Transverse colon (tissue), 4 donors: ENCODE data around the gene BACH2.

ENCODE experiments used
- POLR2A ChIP-seq: fragments of 450-650 bp; IDR thresholded peaks from one replicate; pipeline ENCODE4 v1.6.1; 2016; ENCODE audit warnings: antibody characterized with exemption, mild to moderate bottlenecking, moderate library complexity
- POLR2AphosphoS5 ChIP-seq, 3 donors: sonication (generic); formaldehyde crosslinking; IDR thresholded peaks; one replicate each; pipeline ENCODE4 v1.6.1; 2016; ENCODE audit warnings: antibody characterized with exemption in 3 of 3
- TF ChIP-seq, protein P1 (sequence below), 5 experiments: fragments of 200-600 bp in 3 of 5; fragments of 450-650 bp in 2 of 5; sonication (generic) in 3 of 5; IDR thresholded peaks; 1 replicate in 2 of 5; 2 replicates in 3 of 5; pipeline ENCODE4 v1.5.1; 2016 to 2017; ENCODE audit warnings: antibody characterized with exemption in 5 of 5, inconsistent platforms in 3 of 5, mild to moderate bottlenecking in 2 of 5, moderate library complexity in 1 of 5

DNA sequence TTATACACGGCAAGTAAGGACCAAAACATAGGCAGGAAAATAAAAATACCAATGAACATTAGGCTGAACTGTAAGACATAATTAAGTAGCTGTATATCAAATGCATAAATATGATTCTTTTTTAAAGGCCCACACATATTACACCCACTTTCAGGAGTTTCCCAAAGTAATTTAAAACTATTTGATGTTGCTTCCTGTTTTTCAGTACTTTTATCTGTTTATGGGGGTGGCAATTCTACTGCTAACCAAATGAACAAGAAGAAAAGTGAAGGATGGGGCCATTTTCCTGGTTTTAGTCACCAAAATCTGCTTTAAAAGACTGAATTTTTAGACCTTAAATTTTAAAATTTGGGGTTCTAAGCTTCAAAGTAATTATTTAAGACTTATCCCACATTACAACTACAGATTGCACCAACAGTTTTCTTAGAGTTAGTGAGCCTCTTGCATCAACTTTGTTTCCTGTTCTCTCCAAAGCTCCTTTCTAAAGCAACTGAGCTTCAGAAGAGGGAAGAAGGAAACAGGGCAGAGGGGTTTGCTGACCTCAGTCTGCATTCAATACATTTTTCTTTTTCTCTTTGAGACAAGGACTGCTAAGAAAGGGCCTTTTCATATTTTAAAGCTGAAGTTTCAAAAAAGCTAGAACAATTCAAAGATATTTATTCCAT, 191.0 kb downstream of the BACH2 start:
- TF ChIP-seq POLR2A (no peak), POLR2AphosphoS5 (IDR thresholded peaks at IDR 0.05) (no peak)
- TF ChIP-seq, protein P1, sequence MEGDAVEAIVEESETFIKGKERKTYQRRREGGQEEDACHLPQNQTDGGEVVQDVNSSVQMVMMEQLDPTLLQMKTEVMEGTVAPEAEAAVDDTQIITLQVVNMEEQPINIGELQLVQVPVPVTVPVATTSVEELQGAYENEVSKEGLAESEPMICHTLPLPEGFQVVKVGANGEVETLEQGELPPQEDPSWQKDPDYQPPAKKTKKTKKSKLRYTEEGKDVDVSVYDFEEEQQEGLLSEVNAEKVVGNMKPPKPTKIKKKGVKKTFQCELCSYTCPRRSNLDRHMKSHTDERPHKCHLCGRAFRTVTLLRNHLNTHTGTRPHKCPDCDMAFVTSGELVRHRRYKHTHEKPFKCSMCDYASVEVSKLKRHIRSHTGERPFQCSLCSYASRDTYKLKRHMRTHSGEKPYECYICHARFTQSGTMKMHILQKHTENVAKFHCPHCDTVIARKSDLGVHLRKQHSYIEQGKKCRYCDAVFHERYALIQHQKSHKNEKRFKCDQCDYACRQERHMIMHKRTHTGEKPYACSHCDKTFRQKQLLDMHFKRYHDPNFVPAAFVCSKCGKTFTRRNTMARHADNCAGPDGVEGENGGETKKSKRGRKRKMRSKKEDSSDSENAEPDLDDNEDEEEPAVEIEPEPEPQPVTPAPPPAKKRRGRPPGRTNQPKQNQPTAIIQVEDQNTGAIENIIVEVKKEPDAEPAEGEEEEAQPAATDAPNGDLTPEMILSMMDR (IDR thresholded peaks at IDR 0.05) = no peak
